H1 (cell line): ENCODE measurements around the gene OR51M1. TPM values are rescaled to one million over a fixed set of nuclear protein-coding genes. Genes with fewer than 3 reads are reported as not detected.
A peak's percentile ranks its signal among the peaks of the same experiment; 100 is the strongest.

Experiments used
- CTCF ChIA-PET: fragments of 300-600 bp; sonication (Branson Sonifier 250); formaldehyde crosslinking; loops from one replicate; lab custom pipeline; 2021; ENCODE audit not compliant: partially characterized antibody; lab: Charles Lee
- POLR2A ChIA-PET: fragments of 300-600 bp; sonication (Branson Sonifier 250); formaldehyde crosslinking; loops from one replicate; lab custom pipeline; 2021; ENCODE audit warnings: inconsistent platforms; ENCODE audit not compliant: partially characterized antibody; lab: Charles Lee
- DNase-seq, 2 experiments: peaks; one replicate each; pipeline versions ENCODE4 v3.0.0 to v3.0.0-alpha.2; 2010 to 2022; ENCODE audit warnings: low spot score in 2 of 2, low read depth in 1 of 2, mixed read lengths in 1 of 2
- FAIRE-seq: peaks from 2 replicates; lab custom pipeline; 2011; peaks lifted over from hg19 to GRCh38; lab: Jason Lieb, UNC
- H2AFZ ChIP-seq: 2 replicates; pipeline ENCODE4 v1.8.1; 2012; ENCODE audit warnings: low read length, inconsistent platforms
- H2AK5ac ChIP-seq: 2 replicates; pipeline ENCODE4 v1.6.1; 2013; ENCODE audit warnings: low read depth, low read length
- H2BK120ac ChIP-seq: replicated peaks from 2 replicates; pipeline ENCODE3; 2013; ENCODE audit warnings: low read depth, low read length, inconsistent platforms
- H2BK12ac ChIP-seq: 2 replicates; pipeline ENCODE4 v1.6.1; 2013; ENCODE audit warnings: low read depth, low read length
- H2BK15ac ChIP-seq: 2 replicates; pipeline ENCODE4 v1.6.1; 2013; ENCODE audit warnings: low read length
- H2BK20ac ChIP-seq: 2 replicates; pipeline ENCODE4 v1.6.1; 2013; ENCODE audit warnings: low read length
- H2BK5ac ChIP-seq: 2 replicates; pipeline ENCODE4 v1.6.1; 2013; ENCODE audit warnings: low read depth, low read length
- H3K14ac ChIP-seq: 2 replicates; pipeline ENCODE4 v1.6.1; 2013; ENCODE audit warnings: inconsistent platforms; ENCODE audit not compliant: insufficient read length
- H3K18ac ChIP-seq: 2 replicates; pipeline ENCODE4 v1.6.1; 2013; ENCODE audit warnings: low read length; ENCODE audit errors: extremely low read depth
- H3K23ac ChIP-seq: 2 replicates; pipeline ENCODE4 v1.6.1; 2013; ENCODE audit warnings: inconsistent platforms; ENCODE audit not compliant: insufficient read length
- H3K23me2 ChIP-seq: 2 replicates; pipeline ENCODE4 v1.6.1; 2013; ENCODE audit warnings: low read depth, low read length
- H3K27ac ChIP-seq: 2 replicates; pipeline ENCODE4 v1.6.1; 2011; ENCODE audit warnings: low read depth, low read length, inconsistent platforms
- H3K27me3 ChIP-seq, 4 experiments: replicated peaks in 1 of 4; 1 replicate in 1 of 4; 2 replicates in 3 of 4; pipeline versions ENCODE4 v1.6.1 to v1.8.1; 2011 to 2013; ENCODE audit warnings: low read length in 3 of 4, mild to moderate bottlenecking in 3 of 4, inconsistent platforms in 2 of 4, mixed read lengths in 2 of 4, moderate library complexity in 1 of 4; ENCODE audit not compliant: control insufficient read depth in 3 of 4, insufficient read depth in 3 of 4; ENCODE audit errors: extremely low read depth in 1 of 4
- H3K36me3 ChIP-seq, 4 experiments: 2 replicates each; pipeline versions ENCODE4 v1.6.1 to v1.8.1; 2011 to 2013; ENCODE audit warnings: mild to moderate bottlenecking in 4 of 4, low read length in 3 of 4, moderate library complexity in 2 of 4, control low read depth in 1 of 4, inconsistent platforms in 1 of 4; ENCODE audit not compliant: insufficient read depth in 4 of 4, control insufficient read depth in 2 of 4
- H3K4ac ChIP-seq: replicated peaks from 2 replicates; pipeline ENCODE3; 2013; ENCODE audit warnings: low read length, low read depth, mixed read lengths, inconsistent platforms; ENCODE audit not compliant: insufficient read length
- H3K4me1 ChIP-seq, 4 experiments: replicated peaks in 1 of 4; 1 replicate in 1 of 4; 2 replicates in 3 of 4; pipeline versions ENCODE4 v1.6.1 to v1.8.1; 2011 to 2013; ENCODE audit warnings: low read length in 3 of 4, inconsistent platforms in 2 of 4, mixed read lengths in 1 of 4; ENCODE audit not compliant: insufficient read depth in 4 of 4, control insufficient read depth in 3 of 4
- H3K4me2 ChIP-seq, 2 experiments: 2 replicates each; pipeline versions ENCODE4 v1.6.1 to v1.8.1; 2011 to 2013; ENCODE audit warnings: low read depth in 2 of 2, low read length in 2 of 2, control low read depth in 1 of 2, inconsistent platforms in 1 of 2, mild to moderate bottlenecking in 1 of 2; ENCODE audit not compliant: insufficient read depth in 1 of 2
- H3K4me3 ChIP-seq, 4 experiments: fragments of 200-600, 300-600 bp in 1 of 4; sonication (generic), shearing (Covaris generic), sonication (Bioruptor Twin) in 1 of 4; 2 replicates each; pipeline versions ENCODE4 v1.5.1 to v1.8.1; 2011 to 2016; ENCODE audit warnings: low read length in 4 of 4, low read depth in 3 of 4, control low read depth in 2 of 4, inconsistent platforms in 2 of 4, mild to moderate bottlenecking in 2 of 4, mixed read lengths in 1 of 4, moderate library complexity in 1 of 4; ENCODE audit not compliant: insufficient read depth in 2 of 4; ENCODE audit errors: extremely low read depth in 1 of 4
- H3K56ac ChIP-seq: replicated peaks from 2 replicates; pipeline ENCODE3; 2013; ENCODE audit warnings: low read depth, mild to moderate bottlenecking, mixed read lengths, low read length, inconsistent platforms; ENCODE audit not compliant: insufficient read length
- H3K79me1 ChIP-seq: 2 replicates; pipeline ENCODE4 v1.6.1; 2013; ENCODE audit warnings: low read depth, low read length, control low read depth
- H3K79me2 ChIP-seq, 2 experiments: 2 replicates each; pipeline versions ENCODE4 v1.6.1 to v1.8.1; 2012 to 2013; ENCODE audit warnings: low read length in 2 of 2, mild to moderate bottlenecking in 2 of 2, inconsistent platforms in 1 of 2; ENCODE audit not compliant: insufficient read depth in 2 of 2, control insufficient read depth in 1 of 2
- H3K9ac ChIP-seq, 4 experiments: replicated peaks in 1 of 4; 1 replicate in 1 of 4; 2 replicates in 3 of 4; pipeline versions ENCODE4 v1.6.1 to v1.8.1; 2011 to 2013; ENCODE audit warnings: low read depth in 3 of 4, low read length in 3 of 4, control low read depth in 2 of 4, mild to moderate bottlenecking in 2 of 4, moderate library complexity in 2 of 4, inconsistent platforms in 1 of 4; ENCODE audit errors: extremely low read depth in 1 of 4
- H3K9me3 ChIP-seq, 2 experiments: 2 replicates each; pipeline versions ENCODE4 v1.6.1 to v1.8.1; 2012 to 2013; ENCODE audit warnings: mild to moderate bottlenecking in 2 of 2, moderate library complexity in 2 of 2, control low read depth in 1 of 2, inconsistent platforms in 1 of 2, low read depth in 1 of 2, low read length in 1 of 2, mixed read lengths in 1 of 2; ENCODE audit not compliant: insufficient read depth in 2 of 2
- H4K20me1 ChIP-seq, 2 experiments: replicated peaks in 1 of 2; 2 replicates each; pipeline versions ENCODE3 to v1.8.1; 2011 to 2013; ENCODE audit warnings: inconsistent platforms in 2 of 2, low read length in 2 of 2, mild to moderate bottlenecking in 1 of 2; ENCODE audit not compliant: insufficient read depth in 2 of 2, control insufficient read depth in 1 of 2
- H4K5ac ChIP-seq: 2 replicates; pipeline ENCODE4 v1.6.1; 2013; ENCODE audit warnings: low read length, low read depth, mixed read lengths, inconsistent platforms; ENCODE audit not compliant: insufficient read length
- H4K8ac ChIP-seq: 2 replicates; pipeline ENCODE4 v1.8.0; 2013; ENCODE audit warnings: mild to moderate bottlenecking, moderate library complexity, low read length, inconsistent platforms; ENCODE audit not compliant: insufficient read depth; ENCODE audit errors: extremely low read depth
- H4K91ac ChIP-seq: replicated peaks from 2 replicates; pipeline ENCODE3; 2013; ENCODE audit warnings: low read length, mixed read lengths, inconsistent platforms; ENCODE audit not compliant: insufficient read length
- ASH2L ChIP-seq: fragments of 200-600, 300-600 bp; sonication (generic); IDR thresholded peaks from one replicate; pipeline ENCODE4 v1.7.1; 2017; ENCODE audit warnings: low read length
- ATF3 ChIP-seq: IDR thresholded peaks from 2 replicates; pipeline ENCODE4 v1.6.1; 2011; ENCODE audit warnings: low read depth, mild to moderate bottlenecking, low read length; ENCODE audit not compliant: insufficient read depth
- CREB1 ChIP-seq: IDR thresholded peaks from 2 replicates; pipeline ENCODE4 v1.6.1; 2012; ENCODE audit warnings: inconsistent platforms
- JUN ChIP-seq: IDR thresholded peaks from 2 replicates; pipeline ENCODE4 v1.6.1; 2011; ENCODE audit warnings: low read depth, mild to moderate bottlenecking, improper control_type of control experiment, low read length
- POU5F1 ChIP-seq: IDR thresholded peaks from 2 replicates; pipeline ENCODE4 v1.6.1; 2011; ENCODE audit warnings: low read depth, mild to moderate bottlenecking, low read length, moderate library complexity
- SUZ12 ChIP-seq: fragments of 200-600 bp; sonication (generic); IDR thresholded peaks from 2 replicates; pipeline ENCODE4 v1.6.1; 2012; ENCODE audit warnings: mild to moderate bottlenecking, inconsistent platforms, low read length, moderate library complexity, mixed read lengths
- TBP ChIP-seq: IDR thresholded peaks from 2 replicates; pipeline ENCODE4 v1.6.1; 2011; ENCODE audit warnings: low read depth, low read length, improper control_type of control experiment
- ZNF274 ChIP-seq: IDR thresholded peaks from 2 replicates; pipeline ENCODE4 v1.7.0; 2012; ENCODE audit warnings: low read length, borderline replicate concordance; ENCODE audit errors: extremely low read depth
- WGBS, 2 experiments: shearing (Covaris generic) in 1 of 2; methylation state at CpG; one replicate each; pipeline versions ENCODE4 v1.1.6 to v1.1.7; 2013 to 2015; ENCODE audit warnings: low lambda C conversion rate in 2 of 2, mixed read lengths in 2 of 2, inconsistent platforms in 1 of 2, low coverage in 1 of 2, missing lambda C conversion rate in 1 of 2; ENCODE audit not compliant: insufficient replicate concordance in 2 of 2, insufficient coverage in 1 of 2, insufficient read length in 1 of 2; ENCODE audit errors: extremely low coverage in 1 of 2, missing lambda C conversion rate in 1 of 2; 5-methylcytosine and 5-hydroxymethylcytosine counted together
- long read RNA-seq, 2 experiments: library from RNA in 1 of 2; library from capped mRNA in 1 of 2; stranded (forward); transcript quantifications; one replicate each; pipeline ENCODE4 v2.0.0, GENCODE V29; 2021; ENCODE audit warnings: inconsistent platforms in 1 of 2
- polyA minus RNA-seq, 3 experiments: library from RNA; depleted of rRNA, polyadenylated mRNA; stranded (reverse); fragments of >200 nt; gene quantifications; 1 replicate in 2 of 3; 2 replicates in 1 of 3; pipeline ENCODE4 v1.2.3, GENCODE V29; 2011
- polyA plus RNA-seq, 7 experiments: library from polyadenylated mRNA; depleted of rRNA in 3 of 7; stranded (reverse) in 5 of 7; unstranded in 2 of 7; fragments of >200 nt in 5 of 7; fragments of 200-250 nt in 2 of 7; gene quantifications; 1 replicate in 5 of 7; 2 replicates in 1 of 7; 4 replicates in 1 of 7; pipeline versions ENCODE4 v1.2.1 to v1.2.3, GENCODE V29; 2011 to 2013; ENCODE audit warnings: missing spikeins in 2 of 7, mixed read lengths in 2 of 7
- total RNA-seq: library from RNA; stranded (reverse); fragmentation: NEBNext Ultra II Directional; extraction: Animal tissue kit (Norgen Biotek cat#: 25700); gene quantifications from 2 replicates; pipeline ENCODE4 v1.2.1, GENCODE V29; 2021
- TF ChIP-seq, protein P1 (sequence below): IDR thresholded peaks from 2 replicates; pipeline ENCODE4 v1.6.1; 2012; ENCODE audit warnings: low read length, inconsistent platforms

OR51M1 gene
- not detected in 2 replicates for total RNA-seq
- 0.08 TPM in 1 of 2 replicates, not detected in the other for polyA plus RNA-seq (2011; rRNA removed)
- not detected for polyA plus RNA-seq (2011; cell fraction: cytosol; rRNA removed)
- polyA plus RNA-seq (2011; cell fraction: nucleus; rRNA removed), result 0.26 TPM
- 0.05 TPM in 1 of 4 replicates, not detected in the others for polyA plus RNA-seq (2012, experiment 1 of 2)
- not detected for polyA plus RNA-seq (2012, experiment 2 of 2)
- polyA plus RNA-seq (2013, experiment 1 of 2), result 0.08 TPM
- 0.07 TPM for polyA plus RNA-seq (2013, experiment 2 of 2)
- polyA minus RNA-seq (2011; rRNA and poly(A)+ RNA removed), result 0.35 TPM in 1 of 2 replicates, not detected in the other
- polyA minus RNA-seq (2011; cell fraction: cytosol; rRNA and poly(A)+ RNA removed), result not detected
- not detected for polyA minus RNA-seq (2011; cell fraction: nucleus; rRNA and poly(A)+ RNA removed)
- long read RNA-seq, experiment 1, result 0 reads
- long read RNA-seq, experiment 2, result 0 reads

DNA sequence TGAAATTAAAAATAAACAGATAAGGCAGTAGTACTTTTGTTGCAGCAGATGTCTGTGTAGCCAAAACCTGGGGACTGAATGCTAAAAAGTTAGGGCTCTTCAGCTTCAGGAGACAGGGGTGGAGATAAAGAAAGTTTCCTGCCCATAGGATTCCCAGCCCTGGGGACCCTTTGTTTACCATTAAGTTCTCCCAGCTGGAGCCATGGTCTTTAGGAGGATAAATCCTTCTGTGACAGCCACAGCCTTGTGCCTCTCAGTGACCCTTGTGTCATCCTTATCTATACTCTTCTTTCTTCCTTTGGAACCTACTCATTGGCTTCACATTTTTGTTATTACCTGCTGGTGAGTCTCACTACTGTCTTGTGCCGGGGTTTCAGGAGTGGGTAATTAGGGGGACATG, at the start of gene OR51M1:
Gene OR51M1 (plus strand): TSS at position 237 of the 400 bp plus-strand sequence. CDS start 5,587 bp downstream, outside the sequence.
- ChIA-PET POLR2A (interaction anchor here (0.9 kb wide), 1 partner anchor 51 kb away, joined by 3 read pairs; no protein-coding TSS in a partner anchor), CTCF (interaction anchor here (1.1 to 2.2 kb wide), 2 partner anchors 87 to 181 kb away, joined by 3 to 7 read pairs; no protein-coding TSS in a partner anchor)
- peaks cover 0 to 2% (median 0%) of the 10 kb centered on the region in 4 experiments; a peak in 2 of 7 replicates for H3K4me1 ChIP-seq
- H3K36me3 ChIP-seq, result no peaks in the 10 kb centered on the region
- no peak within 1 kb of the TSS for H2BK20ac ChIP-seq
- H4K91ac ChIP-seq, result no peak within 1 kb of the TSS
- H3K14ac ChIP-seq, result no peak within 1 kb of the TSS
- H3K9me3 ChIP-seq, result no peaks in the 10 kb centered on the region
- no peak within 1 kb of the TSS for H3K27ac ChIP-seq
- no peak within 1 kb of the TSS for H3K4ac ChIP-seq
- H3K56ac ChIP-seq, result no peak within 1 kb of the TSS
- FAIRE-seq (no peak), DNase-seq (no peak)
- peak within 1 kb of the TSS; percentile 27; the same call in 1 of the 2 replicates for H2AFZ ChIP-seq
- H3K18ac ChIP-seq, result no peak within 1 kb of the TSS
- H3K9ac ChIP-seq, result no peak within 1 kb of the TSS
- H4K5ac ChIP-seq, result no peak within 1 kb of the TSS
- no peaks in the 10 kb centered on the region for H3K23me2 ChIP-seq
- H2BK120ac ChIP-seq, result no peak within 1 kb of the TSS
- 100% methylated on average over 1 of the region's 1 CpG; no CpG with 5 or more reads in 1 of the 2 experiments for WGBS, 2 experiments
- H4K8ac ChIP-seq, result no peak within 1 kb of the TSS
- no peak within 1 kb of the TSS for H2AK5ac ChIP-seq
- H2BK15ac ChIP-seq, result no peak within 1 kb of the TSS
- no peak within 1 kb of the TSS for H3K4me2 ChIP-seq
- H3K23ac ChIP-seq, result no peak within 1 kb of the TSS
- no peaks in the 10 kb centered on the region for H4K20me1 ChIP-seq
- H3K79me2 ChIP-seq, result no peaks in the 10 kb centered on the region
- no peak within 1 kb of the TSS for H2BK5ac ChIP-seq
- H2BK12ac ChIP-seq, result no peak within 1 kb of the TSS
- H3K4me3 ChIP-seq, result no peak within 1 kb of the TSS
- H3K79me1 ChIP-seq, result no peaks in the 10 kb centered on the region
- no peaks in the 10 kb centered on the region for H3K27me3 ChIP-seq
- no peak for TF ChIP-seq CREB1
- TF ChIP-seq ATF3, result no peak
- no peak for TF ChIP-seq JUN
- no peak for TF ChIP-seq ZNF274
- TF ChIP-seq POU5F1, result no peak
- no peak for TF ChIP-seq ASH2L
- no peak for TF ChIP-seq TBP
- TF ChIP-seq, protein P1, sequence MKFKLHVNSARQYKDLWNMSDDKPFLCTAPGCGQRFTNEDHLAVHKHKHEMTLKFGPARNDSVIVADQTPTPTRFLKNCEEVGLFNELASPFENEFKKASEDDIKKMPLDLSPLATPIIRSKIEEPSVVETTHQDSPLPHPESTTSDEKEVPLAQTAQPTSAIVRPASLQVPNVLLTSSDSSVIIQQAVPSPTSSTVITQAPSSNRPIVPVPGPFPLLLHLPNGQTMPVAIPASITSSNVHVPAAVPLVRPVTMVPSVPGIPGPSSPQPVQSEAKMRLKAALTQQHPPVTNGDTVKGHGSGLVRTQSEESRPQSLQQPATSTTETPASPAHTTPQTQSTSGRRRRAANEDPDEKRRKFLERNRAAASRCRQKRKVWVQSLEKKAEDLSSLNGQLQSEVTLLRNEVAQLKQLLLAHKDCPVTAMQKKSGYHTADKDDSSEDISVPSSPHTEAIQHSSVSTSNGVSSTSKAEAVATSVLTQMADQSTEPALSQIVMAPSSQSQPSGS, result no peak
- TF ChIP-seq SUZ12, result no peak
